HepG2 (cell line): ENCODE measurements around the gene PRXL2B. TPM values are rescaled to one million over a fixed set of nuclear protein-coding genes. Genes with fewer than 3 reads are reported as not detected.
A peak's percentile ranks its signal among the peaks of the same experiment; 100 is the strongest.

Experiments
- ATAC-seq: fragments of 200-7000 bp; cut with Tn5 transposase; 3 replicates; pipeline ENCODE4 v1.9.1; 2020; ENCODE audit warnings: mild to moderate bottlenecking, moderate library complexity
- BruUV-seq: library from RNA; stranded (reverse); fragments of 400-500 nt; replicated peaks from 2 replicates; lab custom pipeline; 2021; lab: Mats Ljungman, UMichigan
- CTCF ChIA-PET: fragments of 300-600 bp; formaldehyde crosslinking; extraction: SDS; loops from one replicate; lab custom pipeline; 2021; ENCODE audit warnings: low total read pairs, inconsistent platforms, low intra/inter-chr PET ratio; lab: Yijun Ruan, JAX
- POLR2A ChIA-PET: fragments of 350-600 bp; sonication (Branson Sonifier 250); formaldehyde crosslinking; loops from one replicate; lab custom pipeline; 2020; ENCODE audit warnings: antibody characterized with exemption, inconsistent platforms; lab: Yijun Ruan, JAX
- DNase-seq: peaks from one replicate; pipeline ENCODE4 v3.0.0-alpha.2; 2015; ENCODE audit warnings: low spot score
- FAIRE-seq: peaks from 3 replicates; lab custom pipeline; 2011; peaks lifted over from hg19 to GRCh38; lab: Jason Lieb, UNC
- H2AFZ ChIP-seq: one replicate; pipeline ENCODE4 v1.6.1; 2011; ENCODE audit warnings: low read length, inconsistent platforms
- H3K27ac ChIP-seq: fragments of 300-600 bp; 3 replicates; pipeline ENCODE4 v1.8.0; 2011; ENCODE audit warnings: mixed run types, mild to moderate bottlenecking, mixed read lengths, low read length, inconsistent platforms; ENCODE audit not compliant: insufficient read depth; ENCODE audit errors: extremely low read length
- H3K27me3 ChIP-seq, 2 experiments: fragments of 200-600 bp in 1 of 2; 2 replicates in 1 of 2; 3 replicates in 1 of 2; pipeline versions ENCODE4 v1.6.0 to v1.8.0; 2011; ENCODE audit warnings: low read length in 2 of 2, mild to moderate bottlenecking in 2 of 2, moderate library complexity in 2 of 2, inconsistent platforms in 1 of 2; ENCODE audit not compliant: insufficient read depth in 2 of 2, control insufficient read depth in 1 of 2
- H3K36me3 ChIP-seq, 2 experiments: fragments of 200-600 bp in 1 of 2; replicated peaks in 1 of 2; 2 replicates in 1 of 2; 3 replicates in 1 of 2; pipeline versions ENCODE4 v1.5.1 to v1.8.0; 2011; ENCODE audit warnings: low read length in 2 of 2, inconsistent platforms in 1 of 2; ENCODE audit not compliant: insufficient read depth in 2 of 2, control insufficient read depth in 1 of 2
- H3K4me1 ChIP-seq: 2 replicates; pipeline ENCODE4 v1.5.1; 2012; ENCODE audit warnings: low read length, inconsistent platforms; ENCODE audit not compliant: insufficient read depth
- H3K4me2 ChIP-seq: 2 replicates; pipeline ENCODE4 v1.6.0; 2011; ENCODE audit warnings: low read depth, low read length, inconsistent platforms
- H3K4me3 ChIP-seq, 3 experiments: fragments of 200-600 bp in 1 of 3; sonication (generic), shearing (Covaris generic) in 1 of 3; replicated peaks in 1 of 3; 2 replicates each; pipeline ENCODE4 v1.5.1; 2011 to 2016; ENCODE audit warnings: low read length in 3 of 3, inconsistent platforms in 2 of 3, low read depth in 2 of 3, mild to moderate bottlenecking in 2 of 3, control low read depth in 1 of 3, mixed read lengths in 1 of 3; ENCODE audit not compliant: insufficient read depth in 1 of 3
- H3K79me2 ChIP-seq: one replicate; pipeline ENCODE4 v1.6.1; 2011; ENCODE audit warnings: low read length, inconsistent platforms; ENCODE audit not compliant: insufficient read depth
- H3K9ac ChIP-seq: 2 replicates; pipeline ENCODE4 v1.6.0; 2011; ENCODE audit warnings: mild to moderate bottlenecking, low read depth, low read length, inconsistent platforms; ENCODE audit not compliant: insufficient read depth
- H3K9me3 ChIP-seq: 2 replicates; pipeline ENCODE4 v1.5.1; 2012; ENCODE audit warnings: mild to moderate bottlenecking, low read length
- H4K20me1 ChIP-seq: 2 replicates; pipeline ENCODE4 v1.6.0; 2011; ENCODE audit warnings: inconsistent platforms, mild to moderate bottlenecking, low read length, moderate library complexity; ENCODE audit not compliant: insufficient read depth
- AGO1 ChIP-seq: fragments of 200-400 bp; formaldehyde crosslinking; IDR thresholded peaks from 2 replicates; pipeline ENCODE4 v1.6.1; 2017; ENCODE audit warnings: mild to moderate bottlenecking, low read depth, low read length, moderate library complexity; ENCODE audit not compliant: poor library complexity, severe bottlenecking
- ARNT2 ChIP-seq: sonication (generic); formaldehyde crosslinking; IDR thresholded peaks from 2 replicates; pipeline ENCODE4 v1.8.0; 2022; ENCODE audit warnings: mild to moderate bottlenecking, low read depth, missing genetic modification reagents, moderate library complexity
- HDAC6 ChIP-seq: fragments of 200-600 bp; sonication (generic); IDR thresholded peaks from 2 replicates; pipeline ENCODE4 v1.7.0; 2017; ENCODE audit warnings: mild to moderate bottlenecking, antibody characterized with exemption, low read length, low read depth
- THAP7 ChIP-seq: sonication (generic); formaldehyde crosslinking; IDR thresholded peaks from 2 replicates; pipeline ENCODE4 v1.8.1; 2023; ENCODE audit warnings: mild to moderate bottlenecking, missing genetic modification reagents
- ZNF224 ChIP-seq: sonication (generic); formaldehyde crosslinking; IDR thresholded peaks from 2 replicates; pipeline ENCODE4 v1.5.0; 2020; ENCODE audit warnings: mild to moderate bottlenecking, missing genetic modification reagents
- ZNF333 ChIP-seq: sonication (generic); formaldehyde crosslinking; IDR thresholded peaks from 2 replicates; pipeline ENCODE4 v1.4.0; 2020; ENCODE audit warnings: mild to moderate bottlenecking, missing genetic modification reagents, borderline replicate concordance
- ZNF75D ChIP-seq: sonication (generic); formaldehyde crosslinking; IDR thresholded peaks from 2 replicates; pipeline ENCODE4 v1.8.1; 2023; ENCODE audit warnings: missing genetic modification reagents, mild to moderate bottlenecking, borderline replicate concordance
- WGBS: methylation state at CpG from one replicate; pipeline ENCODE4 v1.1.6; 2017; ENCODE audit warnings: low lambda C conversion rate; 5-methylcytosine and 5-hydroxymethylcytosine counted together
- in situ Hi-C: cut with HindIII; loops from 2 replicates; pipeline ENCODE4 v1.10.0; 2017; ENCODE audit warnings: low pct_unique_long_range_greater_than_20kb; ENCODE audit not compliant: extremely low pct_ligation_motif_present
- intact Hi-C: fragments of 100-400 bp; cut with micrococcal nuclease; formaldehyde crosslinking; loops from one replicate; pipeline ENCODE4 v1.10.0; 2022; ENCODE audit not compliant: unreplicated experiment
- polyA plus RNA-seq, 8 experiments: library from polyadenylated mRNA; depleted of rRNA in 3 of 8; stranded (reverse) in 7 of 8; unstranded in 1 of 8; fragments of >200 nt; fragmentation: Illumina TruSeq in 4 of 8; extraction: Trizol in 4 of 8; gene quantifications; 2 replicates each; pipeline versions ENCODE4 v1.2.1 to v1.2.3, GENCODE V29; 2011 to 2016; ENCODE audit warnings: low read depth in 4 of 8, missing spikeins in 1 of 8, mixed read lengths in 1 of 8; ENCODE audit not compliant: insufficient read depth in 1 of 8
- total RNA-seq, 5 experiments: library from RNA; depleted of rRNA; stranded (reverse); fragments of >200 nt; fragmentation: Illumina TruSeq; extraction: Trizol; gene quantifications; 2 replicates each; pipeline ENCODE4 v1.2.3, GENCODE V29; 2016; ENCODE audit warnings: low read depth in 1 of 5

The PRXL2B gene
- total and polyA plus RNA-seq, 2 of the 13 experiments (the other 11 are each of a cell fraction or from before 2014, with no cell fraction given) = 16.8 to 22.1 TPM

DNA sequence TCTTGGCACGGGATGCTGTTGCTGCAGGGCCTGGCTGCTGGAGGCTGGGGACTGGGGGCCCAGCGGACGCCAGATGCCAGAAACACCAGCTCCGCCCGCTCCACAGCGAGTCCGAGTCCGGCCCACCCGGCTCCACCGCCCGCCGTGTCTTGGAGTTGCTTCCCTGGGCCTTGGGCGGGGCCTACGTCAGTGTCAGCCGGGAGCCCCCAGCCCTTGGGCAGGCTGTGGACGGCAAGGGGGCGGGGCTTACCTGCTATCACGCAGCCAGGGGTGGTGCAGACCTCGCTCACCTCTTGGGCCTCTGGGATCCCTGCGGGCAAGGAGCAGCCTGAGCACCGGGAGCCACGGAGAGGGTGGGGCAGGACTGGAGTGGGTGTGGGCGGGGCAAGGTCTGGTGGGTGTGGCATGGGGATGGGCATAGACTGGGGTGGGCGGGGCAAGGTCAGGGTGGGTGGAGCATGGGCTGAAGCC lies 24.5 kb downstream of the PRXL2B start (continued):
- no peak for TF ChIP-seq ZNF75D (CRISPR knock-in tag)

GRCh38 chr1:2611621-2612437 lies 25.3 kb downstream of the PRXL2B start:
- no TSS peak for BruUV-seq

More at GRCh38 chr1:2611621-2612437, 25.3 kb downstream of the PRXL2B start:
- Histone ChIP-seq H4K20me1 (no peaks in the 10 kb centered on the region), H3K9me3 (no peaks in the 10 kb centered on the region), H3K79me2 (no peaks in the 10 kb centered on the region), H3K9ac (no peak overlapping the region), H2AFZ (no peak overlapping the region), H3K36me3 (no peaks in the 10 kb centered on the region)
- DNase-seq (no peak), FAIRE-seq (no peak)
- POLR2A ChIA-PET = interaction anchor here (1.3 kb wide), 1 partner anchor 26 kb away, joined by 3 read pairs; no protein-coding TSS in a partner anchor
- intact Hi-C loops (no loop called here), in situ Hi-C loops (no loop called here)
- CTCF ChIA-PET = no interaction called here
- WGBS = 33% methylated on average over 1 of the region's 19 CpGs
- peak; percentile 8 for TF ChIP-seq AGO1
- TF ChIP-seq ARNT2 (CRISPR knock-in tag) = no peak
- no peak for TF ChIP-seq THAP7 (CRISPR knock-in tag)
- no peak for TF ChIP-seq HDAC6
- no peak for TF ChIP-seq ZNF333 (CRISPR knock-in tag)
- TF ChIP-seq ZNF224 = no peak
- TF ChIP-seq, all 625 proteins: peak for 1
- no peak overlapping the region for H3K27ac ChIP-seq
- H3K4me1 ChIP-seq = peaks cover 6% of the 10 kb centered on the region; the same call in 1 of the 2 replicates
- peaks cover 6 to 51% of the 10 kb centered on the region in 2 experiments; a peak in 4 of 5 replicates for H3K27me3 ChIP-seq
- no peak overlapping the region for H3K4me2 ChIP-seq
- H3K4me3 ChIP-seq = no peak overlapping the region
- ATAC-seq = no peak; the same call in 2 of the 3 replicates
